NCI-H146 (cell line): ENCODE measurements around the gene NPW.
A peak's percentile ranks its signal among the peaks of the same experiment; 100 is the strongest.

Source experiments
- DNase-seq: peaks from one replicate; lab custom pipeline; 2025; lab: John Stamatoyannopoulos, UW

NPW gene

DNA sequence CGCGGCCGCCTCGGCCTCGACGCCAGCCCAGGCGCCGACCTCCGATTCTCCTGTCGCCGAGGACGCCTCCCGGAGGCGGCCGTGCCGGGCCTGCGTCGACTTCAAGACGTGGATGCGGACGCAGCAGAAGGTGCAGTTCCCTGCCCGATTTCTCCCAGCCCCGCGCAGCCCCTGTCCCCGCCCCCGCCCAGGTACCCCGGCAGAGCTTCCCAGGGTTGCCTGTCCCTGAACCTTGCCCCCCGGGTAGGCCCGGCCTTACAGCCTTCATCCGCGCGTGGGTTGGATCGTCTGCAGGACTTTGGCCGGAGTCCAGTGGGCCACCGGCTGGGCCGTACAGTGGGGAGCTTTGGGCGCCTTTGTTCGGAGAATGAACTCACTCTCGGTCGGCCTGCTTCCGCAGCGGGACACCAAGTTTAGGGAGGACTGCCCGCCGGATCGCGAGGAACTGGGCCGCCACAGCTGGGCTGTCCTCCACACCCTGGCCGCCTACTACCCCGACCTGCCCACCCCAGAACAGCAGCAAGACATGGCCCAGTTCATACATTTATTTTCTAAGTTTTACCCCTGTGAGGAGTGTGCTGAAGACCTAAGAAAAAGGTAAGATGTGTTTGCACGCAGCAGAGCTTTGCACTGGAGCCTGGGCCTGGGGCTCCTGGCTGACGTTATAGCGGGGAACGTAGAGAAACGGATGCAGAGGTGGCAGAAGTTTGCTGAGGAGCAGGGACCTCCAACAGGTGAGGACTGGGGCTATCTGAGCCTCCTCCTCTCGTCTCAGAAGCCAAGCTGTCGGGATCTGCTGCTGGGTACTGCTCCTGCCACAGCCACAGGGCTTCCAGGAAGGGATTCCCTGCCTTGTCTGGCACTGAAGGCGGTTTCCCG, 35.0 kb upstream of the NPW start:
- DNase-seq, result peak; percentile 77

DNA sequence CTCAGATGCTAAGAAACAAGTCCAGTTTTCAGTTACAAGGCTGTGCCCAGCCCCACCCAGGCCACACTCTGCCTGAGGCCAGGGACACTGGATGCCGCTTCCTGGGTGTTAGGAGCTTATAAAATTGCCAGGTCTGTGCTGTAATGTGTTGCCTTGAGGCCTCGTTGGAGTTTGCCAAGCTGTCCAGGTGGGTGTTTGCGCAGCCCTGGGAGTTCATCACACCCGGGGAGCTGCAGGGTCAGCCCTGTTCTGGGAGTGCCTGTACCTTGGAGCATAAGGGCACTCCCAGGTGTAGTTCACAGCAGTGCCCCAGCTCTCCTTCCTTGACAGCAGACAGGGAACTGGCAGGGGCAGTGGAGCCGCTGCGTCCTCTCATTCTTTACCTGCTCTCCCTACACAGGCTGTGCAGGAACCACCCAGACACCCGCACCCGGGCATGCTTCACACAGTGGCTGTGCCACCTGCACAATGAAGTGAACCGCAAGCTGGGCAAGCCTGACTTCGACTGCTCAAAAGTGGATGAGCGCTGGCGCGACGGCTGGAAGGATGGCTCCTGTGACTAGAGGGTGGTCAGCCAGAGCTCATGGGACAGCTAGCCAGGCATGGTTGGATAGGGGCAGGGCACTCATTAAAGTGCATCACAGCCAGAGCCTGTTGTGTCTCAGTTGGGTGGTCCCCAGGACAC, 34.0 kb upstream of the NPW start:
- DNase-seq, result no peak

DNA sequence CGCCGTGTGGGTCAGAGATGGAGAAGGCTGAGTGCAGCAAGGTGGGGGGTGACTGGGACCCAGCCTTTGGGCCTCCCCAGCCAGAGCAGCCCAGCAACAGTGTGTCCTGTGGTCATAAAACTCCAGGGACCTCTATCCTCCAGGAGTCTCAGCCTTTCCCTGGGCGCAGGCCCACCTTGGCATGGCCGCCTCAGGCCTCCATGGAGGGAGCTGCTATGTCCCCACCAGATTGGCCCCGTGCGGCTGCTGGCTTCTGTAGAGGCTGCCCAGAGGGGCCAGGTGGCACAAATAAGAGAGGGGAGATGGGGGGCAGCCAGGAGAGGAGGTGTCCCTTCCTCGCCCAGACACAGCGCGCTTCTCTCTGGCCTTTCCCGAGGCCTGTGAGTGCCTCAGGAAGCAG, 32.4 kb upstream of the NPW start:
- DNase-seq, result no peak

DNA sequence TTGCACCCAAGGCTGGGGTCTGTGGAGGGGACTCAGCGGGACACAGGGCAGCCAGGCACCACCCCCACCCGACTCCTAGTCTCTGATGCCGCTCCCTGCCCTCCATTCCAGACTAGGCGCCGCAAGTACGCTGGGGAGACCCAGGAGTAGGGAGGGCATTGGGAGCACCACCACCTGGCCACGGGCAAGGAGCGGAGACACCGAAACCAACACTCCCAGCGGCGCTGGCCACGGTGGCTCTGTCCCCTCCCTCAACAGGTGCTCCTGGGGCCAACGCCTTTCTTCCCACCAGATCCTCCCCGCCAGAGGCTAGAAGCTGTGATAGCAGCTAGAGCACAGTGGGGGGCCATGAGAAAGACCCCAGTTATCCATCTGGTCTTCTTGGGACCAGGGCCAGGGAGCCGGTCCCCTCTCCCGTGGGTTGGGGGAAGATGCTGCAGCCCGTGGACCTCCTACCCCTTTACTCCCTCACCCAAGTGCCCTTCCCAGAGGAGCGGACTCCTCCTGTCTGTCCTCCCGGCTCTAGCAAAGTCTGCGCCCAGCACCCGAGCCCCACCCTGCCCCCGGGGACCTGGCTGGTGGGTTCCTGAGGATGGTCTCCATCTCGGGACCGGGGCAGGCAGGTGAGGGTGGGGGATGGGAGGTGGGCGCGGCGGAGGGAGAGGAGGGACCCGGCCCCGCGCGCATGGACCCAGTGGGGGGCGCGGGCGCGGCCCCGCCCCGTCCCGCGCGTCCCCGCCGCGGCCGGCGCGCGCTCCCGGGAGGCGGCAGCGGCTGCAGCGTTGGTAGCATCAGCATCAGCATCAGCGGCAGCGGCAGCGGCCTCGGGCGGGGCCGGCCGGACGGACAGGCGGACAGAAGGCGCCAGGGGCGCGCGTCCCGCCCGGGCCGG, 30.1 kb upstream of the NPW start, which contains the start of gene SYNGR3:
Gene SYNGR3, plus strand, starts transcription at position 762 of the 892 bp plus-strand sequence. CDS start 133 bp downstream, outside the sequence.
- peak; percentile 81 for DNase-seq

DNA sequence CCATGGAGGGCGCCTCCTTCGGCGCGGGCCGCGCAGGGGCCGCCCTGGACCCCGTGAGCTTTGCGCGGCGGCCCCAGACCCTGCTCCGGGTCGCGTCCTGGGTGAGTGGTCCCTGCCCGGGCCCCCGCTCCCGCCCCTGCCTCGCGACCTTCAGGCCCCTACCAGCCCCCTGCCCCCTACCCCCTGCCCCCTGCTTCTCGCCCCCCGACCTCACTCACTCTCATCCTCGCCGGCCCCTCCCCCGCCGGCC, 29.6 kb upstream of the NPW start:
- no peak for DNase-seq

DNA sequence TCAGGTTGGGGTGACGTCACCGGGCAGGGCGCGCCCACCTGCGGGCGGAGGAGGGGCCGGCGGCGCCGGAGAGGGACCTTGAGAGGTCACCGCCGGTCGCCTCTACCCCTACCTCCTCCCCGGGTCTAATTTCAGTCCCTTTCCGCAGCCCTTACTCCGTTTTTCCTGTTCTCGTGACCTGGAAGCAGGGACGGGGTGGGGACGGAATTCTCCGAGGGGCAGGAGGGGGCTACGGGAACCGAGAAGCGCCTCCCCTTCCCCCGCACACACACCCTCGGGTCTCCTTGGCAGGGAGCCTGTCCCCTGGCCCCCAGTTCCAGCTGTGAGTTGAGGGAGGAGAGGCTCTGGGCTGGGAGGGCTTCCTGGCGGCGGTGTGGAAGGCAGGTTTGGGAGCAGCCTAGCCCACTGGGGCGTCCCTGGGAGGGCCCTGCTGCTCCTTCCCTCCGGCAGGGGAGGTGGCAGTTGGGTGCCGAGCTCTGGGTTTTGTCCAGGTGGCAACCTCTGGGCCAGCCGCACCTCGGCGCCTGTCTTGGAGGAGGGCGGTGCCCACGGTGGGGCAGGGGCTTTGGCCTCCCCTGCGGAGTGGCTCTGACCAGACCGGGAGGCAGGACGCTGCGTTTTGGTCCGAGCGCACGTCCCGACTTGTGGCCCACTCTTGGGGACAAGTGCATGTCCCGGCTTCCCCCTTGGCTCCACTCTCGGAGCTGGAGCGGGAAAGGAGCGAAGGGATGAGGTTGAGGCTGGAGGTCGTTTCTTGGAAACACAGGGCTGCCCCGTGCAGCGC, 29.0 kb upstream of the NPW start:
- peak; percentile 77 for DNase-seq

DNA sequence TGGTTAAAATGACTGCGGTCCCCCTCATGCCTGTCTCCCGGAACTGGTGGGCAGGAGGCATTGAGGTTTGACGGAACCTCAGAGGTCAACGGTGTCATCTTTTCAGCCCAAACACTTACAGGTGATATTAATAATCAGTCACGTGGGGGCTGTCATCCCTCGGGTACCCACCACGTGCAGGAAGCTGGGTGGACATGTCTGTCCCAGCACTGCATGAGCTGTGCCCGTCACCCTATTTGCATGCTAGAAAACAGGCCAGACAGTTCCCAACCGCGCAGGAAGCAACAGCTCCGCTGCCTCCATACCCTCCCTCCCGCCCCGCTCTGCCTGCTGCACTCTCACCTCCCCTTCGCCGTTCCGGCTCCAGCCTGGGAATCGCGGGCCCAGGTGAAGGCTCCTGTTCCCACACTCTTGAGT, 28.4 kb upstream of the NPW start:
- DNase-seq, result no peak

DNA sequence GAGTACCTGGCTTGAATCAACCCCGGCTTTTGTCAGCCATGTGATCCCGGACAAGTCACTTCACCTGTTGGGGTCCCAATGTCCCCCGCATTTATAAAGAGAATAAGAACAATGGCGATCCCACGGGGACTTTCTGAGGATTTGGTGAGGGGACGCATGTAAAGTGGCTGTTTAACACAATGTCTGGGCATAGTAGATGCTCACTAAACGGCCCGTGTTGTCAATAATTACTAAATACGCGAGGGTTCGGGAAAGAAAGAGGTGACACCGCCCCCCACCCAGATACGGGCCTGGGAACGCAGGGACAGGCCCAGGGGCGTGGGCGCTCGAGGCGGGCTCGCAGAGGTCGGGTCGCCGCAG, 28.0 kb upstream of the NPW start:
- no peak for DNase-seq

DNA sequence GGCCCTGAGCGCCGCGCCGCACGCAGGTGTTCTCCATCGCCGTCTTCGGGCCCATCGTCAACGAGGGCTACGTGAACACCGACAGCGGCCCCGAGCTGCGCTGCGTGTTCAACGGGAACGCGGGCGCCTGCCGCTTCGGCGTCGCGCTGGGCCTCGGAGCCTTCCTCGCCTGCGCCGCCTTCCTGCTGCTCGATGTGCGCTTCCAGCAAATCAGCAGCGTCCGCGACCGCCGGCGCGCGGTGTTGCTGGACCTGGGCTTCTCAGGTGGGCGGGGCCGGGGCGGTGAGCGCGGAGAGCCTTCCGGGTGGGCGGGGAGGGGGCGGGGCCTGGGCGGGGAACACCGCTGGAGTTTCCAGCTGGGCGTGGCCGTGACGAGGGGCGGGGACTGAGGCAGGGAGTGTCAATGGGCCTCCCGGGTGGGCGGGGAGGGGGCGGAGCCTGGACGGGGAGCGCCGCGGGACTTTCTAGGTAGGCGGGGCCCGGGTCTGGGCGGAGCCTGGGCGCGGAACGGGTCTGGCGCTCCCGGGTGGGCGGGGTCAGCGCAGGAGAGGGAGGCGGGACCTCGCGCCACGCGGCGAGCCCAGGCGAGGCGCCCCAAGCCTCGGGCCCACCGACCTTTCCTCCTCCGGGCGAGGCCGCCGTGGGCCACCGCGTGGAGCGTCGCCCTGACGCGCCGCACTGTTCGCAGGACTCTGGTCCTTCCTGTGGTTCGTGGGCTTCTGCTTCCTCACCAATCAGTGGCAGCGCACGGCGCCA, 27.5 kb upstream of the NPW start:
- DNase-seq, result no peak

DNA sequence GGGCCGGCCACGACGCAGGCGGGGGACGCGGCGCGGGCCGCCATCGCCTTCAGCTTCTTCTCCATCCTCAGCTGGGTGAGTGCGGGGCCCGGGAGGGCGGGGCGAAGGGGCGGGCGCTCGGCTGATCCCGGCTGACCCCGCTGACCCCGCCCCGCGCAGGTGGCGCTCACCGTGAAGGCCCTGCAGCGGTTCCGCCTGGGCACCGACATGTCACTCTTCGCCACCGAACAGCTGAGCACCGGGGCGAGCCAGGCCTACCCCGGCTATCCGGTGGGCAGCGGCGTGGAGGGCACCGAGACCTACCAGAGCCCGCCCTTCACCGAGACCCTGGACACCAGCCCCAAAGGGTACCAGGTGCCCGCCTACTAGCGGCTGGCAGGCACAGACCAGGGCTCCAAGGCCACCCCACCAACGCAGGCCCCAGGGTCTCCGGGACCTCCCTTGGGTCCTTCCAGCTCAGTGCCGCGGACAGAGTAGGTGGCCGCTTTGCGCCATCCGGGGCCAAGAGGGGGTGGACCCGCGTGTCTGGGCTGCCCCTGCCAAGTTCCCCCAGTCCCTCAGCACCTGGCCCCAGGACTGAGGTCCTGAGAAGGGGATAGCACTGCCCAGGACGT, 26.8 kb upstream of the NPW start:
- DNase-seq, result no peak

DNA sequence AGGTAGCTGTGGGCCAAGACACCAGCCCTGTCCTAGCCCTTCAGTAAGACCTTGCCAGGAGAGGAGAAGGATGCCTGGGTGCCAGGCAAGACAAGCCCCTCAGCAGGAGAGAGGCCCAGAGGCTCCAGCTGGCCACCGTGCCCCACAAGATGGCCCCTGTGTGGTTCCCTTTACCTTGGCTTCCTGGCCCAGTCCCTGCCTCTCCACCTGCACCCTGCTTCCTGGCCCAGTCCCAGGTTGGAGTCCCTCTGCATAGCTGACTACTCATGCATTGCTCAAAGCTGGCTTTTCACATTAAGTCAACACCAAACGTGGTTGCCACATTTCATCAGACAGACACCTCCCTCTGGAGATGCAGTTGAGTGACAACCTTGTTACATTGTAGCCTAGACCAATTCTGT, 25.9 kb upstream of the NPW start:
- no peak for DNase-seq

DNA sequence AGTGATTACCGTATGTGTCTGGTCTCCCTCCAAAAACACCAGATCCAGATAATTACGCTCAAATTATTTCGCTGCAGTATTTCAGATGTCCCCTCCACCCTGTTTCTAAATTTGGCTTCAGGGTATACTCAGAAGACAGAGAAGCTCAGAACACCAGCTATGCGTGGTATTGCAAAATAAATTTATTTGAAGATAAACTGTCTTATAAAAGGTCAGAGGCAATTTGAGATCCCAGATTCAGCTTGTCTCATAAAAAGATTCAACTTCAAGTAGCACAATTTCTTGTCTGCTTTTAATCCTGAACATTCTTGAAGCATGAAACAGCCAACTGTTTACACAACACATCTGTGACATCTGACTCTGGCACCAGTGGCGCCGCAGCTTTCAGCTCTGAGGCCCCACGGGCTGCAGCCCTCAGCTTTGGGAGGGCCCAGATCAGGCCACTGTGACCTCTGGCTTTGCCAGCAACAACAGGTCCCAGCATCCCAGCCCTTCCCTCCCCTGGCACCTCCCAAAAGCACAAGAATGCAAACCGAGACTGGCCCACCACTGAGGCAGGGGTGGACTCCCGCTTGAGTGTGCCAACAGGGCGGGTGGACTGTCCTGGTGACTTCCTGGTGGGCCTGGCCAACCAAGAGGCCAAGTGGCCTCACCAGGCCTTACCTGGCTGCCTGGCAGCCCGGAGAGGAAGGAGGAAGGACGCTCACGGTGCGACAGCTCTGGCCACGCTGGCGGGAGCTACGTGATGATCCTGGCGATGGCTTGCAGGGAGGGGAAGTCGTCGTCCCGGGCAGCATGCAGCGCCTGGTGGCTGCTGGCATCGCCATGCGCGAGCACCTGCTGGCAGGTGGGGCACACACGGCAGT, 21.9 kb upstream of the NPW start:
- no peak for DNase-seq

DNA sequence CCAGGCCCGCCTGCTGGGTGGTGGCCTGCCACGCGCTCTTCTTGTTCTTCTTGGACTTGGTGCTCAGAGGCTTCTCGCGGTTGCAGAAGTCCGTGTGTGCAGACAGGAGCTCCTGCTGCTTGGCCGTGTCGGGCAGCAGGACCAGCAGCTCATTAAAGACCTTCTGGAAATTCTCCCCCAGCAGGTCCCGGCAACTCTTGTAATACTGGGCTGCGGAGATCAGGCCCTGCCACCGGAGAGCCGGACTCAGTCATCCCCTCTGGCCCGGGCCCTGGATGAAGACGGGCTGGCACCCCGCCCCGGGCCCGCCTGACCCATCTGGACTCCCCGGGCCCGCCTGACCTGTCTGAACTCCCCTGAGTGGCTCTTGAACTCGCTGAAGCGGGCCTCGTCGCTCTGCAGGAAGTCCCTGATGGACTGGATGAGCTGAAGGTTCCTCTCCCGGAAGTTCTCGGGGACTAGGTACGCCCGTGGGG, 21.2 kb upstream of the NPW start:
- DNase-seq, result no peak

DNA sequence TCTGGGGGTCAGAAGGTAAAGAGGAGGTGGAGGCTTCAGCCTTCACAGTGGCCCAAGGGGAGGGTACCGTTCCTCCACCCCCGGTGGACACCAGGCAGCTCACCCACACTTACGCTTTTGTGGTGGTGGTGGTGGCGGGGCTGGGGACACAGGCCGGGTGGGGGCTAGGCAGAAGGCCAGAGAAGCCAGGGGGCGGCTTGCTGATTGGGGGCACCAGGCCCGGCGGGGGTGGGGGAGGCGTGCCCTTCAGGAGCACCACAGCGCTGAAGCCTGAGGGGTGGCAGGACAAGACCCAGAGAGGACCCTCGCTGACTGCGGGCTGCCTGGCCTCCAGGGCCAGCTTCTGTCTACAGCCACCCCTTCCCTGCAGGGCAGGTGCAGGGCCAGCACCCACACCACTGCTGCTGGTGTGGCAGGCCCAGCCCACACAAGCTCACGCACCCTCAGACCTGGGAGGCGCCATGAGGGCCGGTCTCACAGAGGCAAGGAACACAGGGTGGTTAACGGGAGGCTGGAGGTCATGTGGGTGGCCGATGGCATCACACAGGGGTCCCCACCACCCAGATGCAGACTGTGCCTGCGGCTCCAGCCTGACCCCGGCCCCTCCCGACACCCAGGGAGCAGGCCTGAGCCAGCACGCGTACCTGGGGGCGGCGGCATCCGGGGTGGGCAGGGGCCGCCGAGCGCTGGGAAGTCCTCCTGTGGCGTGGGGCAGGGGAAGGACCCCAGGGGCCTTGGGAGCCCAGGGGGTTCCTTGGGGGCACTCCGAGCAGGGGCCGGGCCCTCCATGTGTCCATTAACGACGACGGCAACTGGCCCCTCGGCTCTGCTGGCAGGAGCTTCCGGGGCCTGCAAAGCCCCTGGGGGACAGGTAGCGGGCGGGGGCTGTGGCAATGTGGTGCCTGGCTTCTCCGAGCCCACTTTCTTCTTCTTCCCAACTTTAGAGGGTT, 20.5 kb upstream of the NPW start:
- DNase-seq, result no peak

DNA sequence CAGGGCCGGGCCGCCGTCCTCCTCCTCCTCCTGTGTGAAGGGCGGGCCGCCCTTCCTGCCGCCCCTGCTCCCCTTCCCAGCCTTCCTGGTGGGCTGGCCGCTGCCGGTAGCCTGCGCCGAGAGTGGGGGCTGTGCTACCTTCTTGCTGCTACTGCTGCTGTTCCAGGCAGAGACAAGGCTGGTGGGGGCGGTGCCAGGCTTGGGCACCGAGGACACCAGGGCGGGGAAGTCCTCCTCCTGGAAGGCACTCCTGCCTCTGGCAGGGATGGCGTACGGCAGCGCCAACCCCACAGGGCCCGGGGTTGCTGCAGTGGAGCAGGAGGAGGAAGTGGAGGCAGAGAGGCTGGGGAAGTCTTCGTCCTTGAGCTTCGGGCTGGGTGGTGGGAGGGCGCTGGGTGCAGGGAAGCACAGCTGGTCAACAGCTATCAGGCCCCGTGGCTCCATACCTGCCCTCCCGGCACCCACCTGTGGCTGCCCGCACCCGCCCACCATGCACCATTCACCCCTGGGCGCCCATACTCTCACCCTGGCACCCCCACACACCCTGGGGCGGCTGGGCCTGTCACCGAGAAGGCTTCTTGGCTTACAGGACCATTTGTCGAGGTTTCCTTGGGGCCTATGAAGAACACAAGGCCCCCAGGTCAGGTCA, 19.6 kb upstream of the NPW start:
- no peak for DNase-seq

DNA sequence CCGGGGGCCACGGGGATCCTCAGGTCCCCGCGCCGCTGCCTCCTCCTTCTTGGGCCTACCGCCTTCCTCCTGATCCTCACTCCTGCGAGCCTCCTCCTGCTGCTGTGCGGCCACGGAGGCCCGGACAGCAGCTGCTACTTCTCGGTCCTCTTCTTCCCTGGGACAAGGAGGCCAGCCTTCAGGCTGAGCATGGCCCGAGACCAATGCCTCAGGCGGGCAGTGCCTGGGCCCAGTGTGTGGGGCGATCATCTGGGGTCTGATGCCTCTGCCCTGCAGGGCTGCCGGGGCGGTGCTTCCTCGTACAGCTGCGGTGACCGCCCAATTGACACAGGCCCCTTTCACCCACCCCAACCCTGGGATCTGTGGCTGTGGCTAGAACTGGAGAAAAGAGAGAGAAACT, 18.6 kb upstream of the NPW start:
- no peak for DNase-seq

DNA sequence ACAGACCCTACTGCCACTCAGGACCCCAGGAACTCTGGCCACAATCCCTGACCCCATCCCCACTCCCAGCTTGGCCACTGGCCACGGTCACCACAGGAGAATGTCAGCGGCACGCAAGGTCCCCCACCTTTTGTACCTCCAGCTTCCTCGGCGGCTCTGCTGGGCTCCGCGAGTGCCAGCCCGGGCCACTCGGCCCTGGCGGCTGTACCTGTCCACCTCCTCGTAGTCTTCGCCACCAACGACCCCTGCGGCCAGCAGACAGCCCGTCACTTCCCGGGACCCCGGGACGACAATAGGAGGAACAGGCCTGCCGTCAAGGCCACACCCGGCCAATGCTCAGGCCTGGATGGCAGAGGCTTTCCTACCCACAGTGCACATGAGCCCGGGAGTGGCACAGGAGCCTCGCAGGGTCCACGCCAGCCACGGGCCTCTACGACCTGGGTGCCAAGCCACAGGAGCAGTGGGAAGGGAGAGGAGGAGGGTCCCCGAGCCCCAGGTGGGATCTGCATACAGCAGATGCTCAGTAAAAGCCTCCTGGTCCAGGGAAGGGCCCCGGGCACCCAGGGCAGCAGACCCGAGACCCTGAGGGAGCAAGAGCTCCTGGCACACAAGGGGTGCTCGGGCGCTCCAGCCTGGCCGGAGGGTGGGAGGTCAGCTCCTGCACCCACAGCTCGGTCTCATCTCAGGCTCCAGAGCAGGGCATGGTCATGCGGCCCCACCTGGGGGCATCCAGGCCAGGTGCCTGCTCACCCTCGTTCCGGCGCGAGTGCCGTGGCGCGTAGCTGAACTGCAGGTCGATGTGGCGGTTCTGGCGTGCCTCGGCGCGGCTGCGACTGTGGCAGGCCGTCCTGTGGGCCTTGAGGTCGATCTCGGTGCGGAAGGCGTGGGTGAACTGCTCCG, 17.9 kb upstream of the NPW start:
- no peak for DNase-seq
